Keratinocyte (primary cell): ENCODE measurements around the gene TUBB3.

ENCODE experiments used
- CTCF ChIP-seq, 3 experiments: IDR thresholded peaks in 1 of 3; conservative IDR thresholded peaks in 1 of 3; optimal IDR thresholded peaks in 1 of 3; 2 replicates in 2 of 3; 3 replicates in 1 of 3; pipeline versions ENCODE3 to v1.5.1; 2011; ENCODE audit warnings: low read length in 3 of 3, mild to moderate bottlenecking in 3 of 3, moderate library complexity in 2 of 3, control low read depth in 1 of 3, inconsistent platforms in 1 of 3; ENCODE audit not compliant: insufficient read depth in 2 of 3; ENCODE audit errors: extremely low read depth in 1 of 3
- EZH2 ChIP-seq: IDR thresholded peaks from one replicate; pipeline ENCODE4 v1.6.1; 2012; ENCODE audit warnings: inconsistent platforms, mild to moderate bottlenecking, low read length, moderate library complexity

DNA sequence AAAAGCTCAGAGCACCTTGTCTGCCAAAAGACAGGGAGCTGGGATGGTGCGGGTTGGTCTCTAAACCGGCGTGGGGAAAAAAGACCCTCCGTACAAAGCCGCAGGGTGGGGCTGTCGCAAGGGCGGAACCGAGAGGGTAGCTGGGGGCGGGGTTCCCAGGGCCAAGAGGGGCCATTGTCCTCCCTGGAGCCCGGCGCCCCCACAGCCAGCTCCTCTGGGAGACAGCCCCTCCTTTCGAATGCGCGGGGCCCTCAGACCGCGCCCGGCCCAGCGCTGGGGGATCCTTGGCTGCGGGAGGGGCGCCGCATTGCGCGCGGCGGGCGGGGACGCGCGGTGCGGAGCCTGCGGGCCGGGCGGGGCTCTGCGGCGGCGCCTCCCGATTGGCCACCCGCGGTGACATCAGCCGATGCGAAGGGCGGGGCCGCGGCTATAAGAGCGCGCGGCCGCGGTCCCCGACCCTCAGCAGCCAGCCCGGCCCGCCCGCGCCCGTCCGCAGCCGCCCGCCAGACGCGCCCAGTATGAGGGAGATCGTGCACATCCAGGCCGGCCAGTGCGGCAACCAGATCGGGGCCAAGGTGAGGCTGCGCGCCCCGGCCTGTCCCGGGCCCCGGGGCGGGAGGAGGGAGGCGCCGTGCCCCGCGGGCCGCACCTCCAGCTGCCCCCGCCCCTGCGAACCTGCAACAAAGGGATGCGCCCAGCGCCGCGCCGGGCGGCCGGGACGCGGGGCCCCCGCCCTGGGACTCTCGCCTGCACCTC is at the start of gene TUBB3:
- no peak for TF ChIP-seq EZH2
- no peak for TF ChIP-seq CTCF (optimal IDR thresholded peaks at IDR 0.05 in 1 of 3, IDR thresholded peaks at IDR 0.05 in 1 of 3, conservative IDR thresholded peaks at IDR 0.05 in 1 of 3; ENCODE audit: extremely low read depth in 1 of 3, insufficient read depth in 2 of 3, low read length in 3 of 3)
